ENCODE results near the gene SHISA6. TPM values are rescaled to one million over a fixed set of nuclear protein-coding genes. Genes with fewer than 3 reads are reported as not detected.

Gene SHISA6
- total RNA-seq, 4 donors from 2014 or later = under 0.01 to 0.88 (median 0.26) TPM

- no peak for DNase-seq
- intact Hi-C loops (cut with DNase I) = no loop called here
- no peaks in the 10 kb centered on the region for H3K9me3 ChIP-seq
- no peak overlapping the region for H3K4me3 ChIP-seq (replicated peaks in 1 of 3)
- no peaks in the 10 kb centered on the region for H3K27me3 ChIP-seq
- no peaks in the 10 kb centered on the region for H3K36me3 ChIP-seq
- H3K27ac ChIP-seq = no peak overlapping the region
- no peaks in the 10 kb centered on the region for H3K4me1 ChIP-seq
- TF ChIP-seq CTCF (IDR thresholded peaks at IDR 0.05) = no peak
- 62 to 74% methylated on average over 4 of the region's 4 CpGs for WGBS, 2 donors
These were observed 324.6 kb downstream of the SHISA6 start for GRCh38 chr17:11565591-11565990.

GRCh38 chr17:11578998-11579397, 338.0 kb downstream of the SHISA6 start:
- 80 to 82% methylated on average over 3 of the region's 3 CpGs for WGBS, 2 donors
- no peaks in the 10 kb centered on the region for H3K9me3 ChIP-seq
- intact Hi-C loops (cut with DNase I) = no loop called here

GRCh38 chr17:11580677-11581076, 339.7 kb downstream of the SHISA6 start:
- no peak overlapping the region for H3K4me3 ChIP-seq (replicated peaks in 1 of 3)
- 86 to 96% methylated on average over 3 of the region's 3 CpGs for WGBS, 2 donors
- H3K27me3 ChIP-seq = no peaks in the 10 kb centered on the region
- no peaks in the 10 kb centered on the region for H3K36me3 ChIP-seq
- DNase-seq = no peak
- intact Hi-C loops (cut with DNase I) = no loop called here
- no peaks in the 10 kb centered on the region for H3K4me1 ChIP-seq
- TF ChIP-seq CTCF (IDR thresholded peaks at IDR 0.05) (no peak), POLR2A (IDR thresholded peaks at IDR 0.05) (no peak)
- H3K9me3 ChIP-seq = no peaks in the 10 kb centered on the region
- H3K27ac ChIP-seq = no peak overlapping the region

More at GRCh38 chr17:11578998-11579397, 338.0 kb downstream of the SHISA6 start:
- H3K27me3 ChIP-seq = no peaks in the 10 kb centered on the region
- no peaks in the 10 kb centered on the region for H3K36me3 ChIP-seq
- H3K4me3 ChIP-seq (replicated peaks in 1 of 3) = no peak overlapping the region
- H3K27ac ChIP-seq = no peak overlapping the region
- TF ChIP-seq POLR2A (IDR thresholded peaks at IDR 0.05) (no peak), CTCF (IDR thresholded peaks at IDR 0.05) (no peak)
- no peak for DNase-seq
- H3K4me1 ChIP-seq = no peaks in the 10 kb centered on the region

- no peak for TF ChIP-seq CTCF (IDR thresholded peaks at IDR 0.05)
- TF ChIP-seq POLR2A (IDR thresholded peaks at IDR 0.05) = no peak
- no peak for DNase-seq
- Histone ChIP-seq H3K27ac (no peak overlapping the region), H3K27me3 (no peaks in the 10 kb centered on the region), H3K4me1 (no peaks in the 10 kb centered on the region), H3K36me3 (no peaks in the 10 kb centered on the region), H3K9me3 (no peaks in the 10 kb centered on the region), H3K4me3 (replicated peaks in 1 of 3) (no peak overlapping the region)
- 95 to 98% methylated on average over 5 of the region's 5 CpGs for WGBS, 2 donors
- intact Hi-C loops (cut with DNase I) = no loop called here
These were observed 341.2 kb downstream of the SHISA6 start for GRCh38 chr17:11582217-11582616.

- H3K9me3 ChIP-seq = no peaks in the 10 kb centered on the region
- 100% methylated on average over 2 of the region's 9 CpGs; no CpG with 5 or more reads in 1 of the 2 donors for WGBS, 2 donors
- no peak for TF ChIP-seq CTCF (IDR thresholded peaks at IDR 0.05)
- no peak for TF ChIP-seq POLR2A (IDR thresholded peaks at IDR 0.05)
- no peaks in the 10 kb centered on the region for H3K36me3 ChIP-seq
- H3K4me3 ChIP-seq (replicated peaks in 1 of 3) = no peak overlapping the region
- DNase-seq = no peak
- intact Hi-C loops (cut with DNase I) = no loop called here
- H3K27ac ChIP-seq = no peak overlapping the region
- H3K4me1 ChIP-seq = no peaks in the 10 kb centered on the region
- H3K27me3 ChIP-seq = no peaks in the 10 kb centered on the region
These were observed 342.4 kb downstream of the SHISA6 start for GRCh38 chr17:11583306-11583992.

Measured in thyroid gland (tissue), 4 donors.